Stomach smooth muscle (tissue), 2 donors: Measurements from ENCODE around the gene GRM4.

Experiments used
- H3K27ac ChIP-seq: one replicate; pipeline ENCODE4 v1.7.0; 2013; ENCODE audit warnings: mild to moderate bottlenecking, low read length, inconsistent platforms
- H3K27me3 ChIP-seq, 2 donors: one replicate each; pipeline ENCODE4 v1.7.0; 2013; ENCODE audit warnings: low read length in 2 of 2; ENCODE audit not compliant: insufficient read depth in 2 of 2, control insufficient read depth in 1 of 2
- H3K36me3 ChIP-seq, 2 donors: one replicate each; pipeline ENCODE4 v1.7.0; 2013; ENCODE audit warnings: low read length in 2 of 2; ENCODE audit not compliant: control insufficient read depth in 2 of 2, insufficient read depth in 2 of 2
- H3K4me1 ChIP-seq: one replicate; pipeline ENCODE4 v1.7.0; 2013; ENCODE audit warnings: low read length; ENCODE audit not compliant: control insufficient read depth, insufficient read depth
- H3K4me3 ChIP-seq, 2 donors: one replicate each; pipeline ENCODE4 v1.7.0; 2013; ENCODE audit warnings: low read length in 2 of 2
- H3K9ac ChIP-seq, 2 donors: one replicate each; pipeline ENCODE4 v1.7.0; 2013; ENCODE audit warnings: low read length in 2 of 2, mild to moderate bottlenecking in 1 of 2
- H3K9me3 ChIP-seq, 2 donors: one replicate each; pipeline ENCODE4 v1.7.0; 2013; ENCODE audit warnings: low read length in 2 of 2; ENCODE audit not compliant: control insufficient read depth in 2 of 2
- donor health status: healthy.
- donor health status: Pancreatic carcinoma.

GRM4 gene

GRCh38 chr6:34148631-34149451, 3.0 kb upstream of the GRM4 start:
- no peak overlapping the region for H3K4me3 ChIP-seq
- peaks cover 19% of the 10 kb centered on the region for H3K4me1 ChIP-seq
- H3K27ac ChIP-seq, result no peak overlapping the region
- no peaks in the 10 kb centered on the region for H3K36me3 ChIP-seq
- H3K9me3 ChIP-seq, result no peaks in the 10 kb centered on the region
- no peak overlapping the region for H3K9ac ChIP-seq
- H3K27me3 ChIP-seq, result peaks cover 49 to 54% of the 10 kb centered on the region in 2 donors

GRCh38 chr6:34147906-34148630, 2.2 kb upstream of the GRM4 start:
- H3K9me3 ChIP-seq, result no peaks in the 10 kb centered on the region
- peaks cover 25% of the 10 kb centered on the region for H3K4me1 ChIP-seq
- no peak overlapping the region for H3K4me3 ChIP-seq
- no peaks in the 10 kb centered on the region for H3K36me3 ChIP-seq
- H3K27ac ChIP-seq, result no peak overlapping the region
- peaks cover 52 to 56% of the 10 kb centered on the region in 2 donors for H3K27me3 ChIP-seq
- no peak overlapping the region for H3K9ac ChIP-seq

- Histone ChIP-seq H3K36me3 (no peaks in the 10 kb centered on the region), H3K9ac (no peak overlapping the region), H3K27ac (no peak overlapping the region), H3K27me3 (peaks cover 53 to 59% of the 10 kb centered on the region in 2 donors), H3K4me1 (peaks cover 26% of the 10 kb centered on the region), H3K9me3 (no peaks in the 10 kb centered on the region), H3K4me3 (no peak overlapping the region)
These were observed 1.1 kb upstream of the GRM4 start for GRCh38 chr6:34146801-34147592.

DNA sequence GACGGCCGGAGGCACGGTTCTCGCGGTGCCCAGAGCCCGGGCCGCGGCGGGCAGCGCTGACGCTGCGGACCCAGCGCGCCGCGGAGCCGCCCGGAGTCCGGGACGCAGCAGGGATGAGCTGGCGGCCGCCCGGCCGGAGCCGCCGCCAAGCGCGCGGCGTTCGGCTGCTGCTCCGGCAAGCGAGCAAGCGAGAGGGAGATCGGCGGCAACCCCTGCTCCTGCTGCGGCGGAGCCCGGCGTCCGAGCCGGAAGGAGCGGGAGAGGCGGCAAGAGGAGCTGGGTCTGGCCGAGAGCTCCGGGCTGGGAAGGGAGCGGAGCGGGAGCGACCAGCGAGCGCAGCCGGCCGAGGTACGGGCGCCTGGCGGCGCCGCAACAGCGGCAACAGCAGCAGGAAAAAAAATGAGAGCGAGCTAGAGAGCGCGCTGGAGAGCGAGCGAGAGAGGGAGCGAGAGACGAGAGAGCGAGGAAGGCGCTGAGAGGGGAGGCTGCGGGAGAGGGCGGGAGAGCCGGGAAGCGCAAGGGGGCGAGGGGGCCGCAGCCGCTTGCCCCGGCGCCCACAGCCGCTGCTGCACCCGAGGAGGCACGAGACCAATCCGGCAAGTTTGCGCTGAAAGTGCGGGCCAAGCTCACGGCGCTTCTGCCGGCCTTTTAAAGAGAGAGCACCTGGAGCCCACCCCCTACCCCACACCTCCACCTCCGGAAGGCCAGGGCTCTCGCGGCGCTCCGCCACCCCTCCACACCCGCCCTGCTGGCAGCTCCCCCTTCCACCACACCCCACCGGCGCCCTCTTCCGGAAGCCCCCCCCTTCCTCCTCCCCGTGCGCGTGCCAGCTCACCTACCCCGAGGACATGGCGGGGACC, 496 bp downstream of the GRM4 start:
- peaks cover 60 to 64% of the 10 kb centered on the region in 2 donors for H3K27me3 ChIP-seq
- no peaks in the 10 kb centered on the region for H3K36me3 ChIP-seq
- peak overlapping the region; percentile 51 to 70 for H3K4me3 ChIP-seq
- H3K4me1 ChIP-seq, result peaks cover 26% of the 10 kb centered on the region
- no peak overlapping the region for H3K27ac ChIP-seq
- no peaks in the 10 kb centered on the region for H3K9me3 ChIP-seq
- no peak overlapping the region for H3K9ac ChIP-seq

- Histone ChIP-seq H3K9ac (no peak overlapping the region), H3K4me1 (peaks cover 26% of the 10 kb centered on the region), H3K4me3 (peak overlapping the region; percentile 51 to 70), H3K27ac (no peak overlapping the region), H3K27me3 (peaks cover 61 to 65% of the 10 kb centered on the region in 2 donors), H3K36me3 (no peaks in the 10 kb centered on the region), H3K9me3 (no peaks in the 10 kb centered on the region)
These were observed 1.2 kb downstream of the GRM4 start for GRCh38 chr6:34144581-34145160.

GRCh38 chr6:34143884-34144580, 1.9 kb downstream of the GRM4 start:
- no peak overlapping the region for H3K27ac ChIP-seq
- peaks cover 26% of the 10 kb centered on the region for H3K4me1 ChIP-seq
- peak overlapping the region; percentile 51 to 60 for H3K4me3 ChIP-seq
- H3K36me3 ChIP-seq, result no peaks in the 10 kb centered on the region
- peaks cover 64 to 68% of the 10 kb centered on the region in 2 donors for H3K27me3 ChIP-seq
- H3K9ac ChIP-seq, result no peak overlapping the region
- no peaks in the 10 kb centered on the region for H3K9me3 ChIP-seq

GRCh38 chr6:34143196-34143883, 2.5 kb downstream of the GRM4 start:
- Histone ChIP-seq H3K4me1 (peaks cover 26% of the 10 kb centered on the region), H3K9ac (no peak overlapping the region), H3K36me3 (no peaks in the 10 kb centered on the region), H3K27me3 (peaks cover 69 to 70% of the 10 kb centered on the region in 2 donors), H3K9me3 (no peaks in the 10 kb centered on the region), H3K4me3 (peak overlapping the region; percentile 6 to 60), H3K27ac (no peak overlapping the region)

GRCh38 chr6:34142061-34142998, 3.6 kb downstream of the GRM4 start:
- Histone ChIP-seq H3K4me1 (peaks cover 26% of the 10 kb centered on the region), H3K36me3 (no peaks in the 10 kb centered on the region), H3K9ac (no peak overlapping the region), H3K27ac (no peak overlapping the region), H3K9me3 (no peaks in the 10 kb centered on the region), H3K27me3 (peaks cover 72 to 75% of the 10 kb centered on the region in 2 donors), H3K4me3 (no peak overlapping the region)
